B cell (primary cell): Measurements from ENCODE around the gene KCNJ1. TPM values are rescaled to one million over a fixed set of nuclear protein-coding genes. Genes with fewer than 3 reads are reported as not detected.

ENCODE experiments used
- ATAC-seq: fragments of 200-7000 bp; cut with Tn5 transposase; one replicate; pipeline ENCODE4 v1.10.0; 2021; ENCODE audit warnings: low read depth, mild to moderate bottlenecking, moderate number of reproducible peaks, moderate library complexity
- CTCF ChIA-PET: fragments of 350-600 bp; sonication (Branson Sonifier 250); formaldehyde crosslinking; loops from one replicate; lab custom pipeline; 2021; ENCODE audit warnings: antibody characterized with exemption, inconsistent platforms; lab: Charles Lee
- POLR2A ChIA-PET: fragments of 350-600 bp; sonication (Branson Sonifier 250); formaldehyde crosslinking; loops from one replicate; lab custom pipeline; 2021; ENCODE audit warnings: antibody characterized with exemption; lab: Charles Lee
- DNase-seq: peaks from one replicate; pipeline ENCODE4 v3.0.0; 2013
- H2AFZ ChIP-seq: 2 replicates; pipeline ENCODE4 v1.6.1; 2012; ENCODE audit warnings: mild to moderate bottlenecking, low read depth, low read length; ENCODE audit not compliant: insufficient read depth, poor library complexity, severe bottlenecking
- H3K27ac ChIP-seq, 2 donors: 1 replicate in 1 of 2; 2 replicates in 1 of 2; pipeline ENCODE4 v1.5.1; 2012 to 2013; ENCODE audit warnings: low read length in 2 of 2, mild to moderate bottlenecking in 2 of 2, moderate library complexity in 1 of 2
- H3K27me3 ChIP-seq, 4 experiments: fragments of 200-600 bp in 1 of 4; sonication (generic) in 1 of 4; replicated peaks in 1 of 4; 1 replicate in 2 of 4; 2 replicates in 2 of 4; pipeline versions ENCODE4 v1.6.1 to v1.7.0; 2013 to 2016; ENCODE audit warnings: low read length in 3 of 4, mild to moderate bottlenecking in 2 of 4, mixed read lengths in 1 of 4, moderate library complexity in 1 of 4; ENCODE audit not compliant: insufficient read depth in 4 of 4, control insufficient read depth in 3 of 4; ENCODE audit errors: control extremely low read depth in 1 of 4
- H3K36me3 ChIP-seq, 2 experiments: replicated peaks in 1 of 2; 1 replicate in 1 of 2; 2 replicates in 1 of 2; pipeline versions ENCODE4 v1.6.1 to v1.7.1; 2013; ENCODE audit warnings: low read length in 1 of 2; ENCODE audit not compliant: insufficient read depth in 2 of 2, control insufficient read depth in 1 of 2; ENCODE audit errors: control extremely low read depth in 1 of 2, extremely low read depth in 1 of 2
- H3K4me1 ChIP-seq, 2 donors: fragments of 200-600 bp in 1 of 2; sonication (generic) in 1 of 2; 1 replicate in 1 of 2; 2 replicates in 1 of 2; pipeline versions ENCODE4 v1.5.1 to v1.6.1; 2013 to 2017; ENCODE audit warnings: low read length in 2 of 2; ENCODE audit not compliant: control insufficient read depth in 2 of 2, insufficient read depth in 2 of 2
- H3K4me2 ChIP-seq: replicated peaks from 2 replicates; pipeline ENCODE3; 2012; ENCODE audit warnings: mild to moderate bottlenecking, low read depth, low read length; ENCODE audit not compliant: poor library complexity, severe bottlenecking
- H3K4me3 ChIP-seq, 5 experiments: fragments of 200-600 bp in 1 of 5; sonication (generic) in 1 of 5; 1 replicate in 3 of 5; 2 replicates in 2 of 5; pipeline versions ENCODE4 v1.5.1 to v1.7.0; 2011 to 2016; ENCODE audit warnings: low read length in 4 of 5, mild to moderate bottlenecking in 4 of 5, low read depth in 2 of 5, control low read depth in 1 of 5, moderate library complexity in 1 of 5; ENCODE audit not compliant: insufficient read depth in 1 of 5; ENCODE audit errors: control extremely low read depth in 1 of 5, extremely low read depth in 1 of 5
- H3K79me2 ChIP-seq: fragments of 200-600 bp; sonication (generic); one replicate; pipeline ENCODE4 v1.6.0; 2016; ENCODE audit warnings: low read length; ENCODE audit not compliant: control insufficient read depth, insufficient read depth
- H3K9ac ChIP-seq: fragments of 200-600 bp; sonication (generic); 2 replicates; pipeline ENCODE4 v1.6.1; 2017; ENCODE audit warnings: mild to moderate bottlenecking, low read length, moderate library complexity
- H3K9me3 ChIP-seq, 3 donors: one replicate each; pipeline versions ENCODE4 v1.6.1 to v1.7.1; 2013; ENCODE audit warnings: low read length in 2 of 3; ENCODE audit not compliant: control insufficient read depth in 2 of 3, insufficient read depth in 1 of 3; ENCODE audit errors: control extremely low read depth in 1 of 3
- H4K20me1 ChIP-seq: 2 replicates; pipeline ENCODE4 v1.6.0; 2012; ENCODE audit warnings: mild to moderate bottlenecking, low read length; ENCODE audit not compliant: insufficient read depth, control insufficient read depth, poor library complexity, severe bottlenecking
- H3K27ac Mint-ChIP-seq: one replicate; pipeline ENCODE4 v1.8.0; 2021; ENCODE audit warnings: mixed read lengths
- H3K27me3 Mint-ChIP-seq: one replicate; pipeline ENCODE4 v1.8.0; 2021; ENCODE audit warnings: mixed read lengths
- H3K4me1 Mint-ChIP-seq: one replicate; pipeline ENCODE4 v1.8.0; 2021; ENCODE audit warnings: mixed read lengths
- H3K4me3 Mint-ChIP-seq: one replicate; pipeline ENCODE4 v1.8.0; 2021; ENCODE audit warnings: mixed read lengths
- H3K9me3 Mint-ChIP-seq: one replicate; pipeline ENCODE4 v1.8.0; 2022; ENCODE audit warnings: mixed read lengths; ENCODE audit not compliant: insufficient read depth
- CTCF ChIP-seq: fragments of 200-600 bp; IDR thresholded peaks from one replicate; pipeline ENCODE4 v1.8.0; 2022; ENCODE audit warnings: antibody characterized with exemption, mild to moderate bottlenecking
- EZH2 ChIP-seq: IDR thresholded peaks from 2 replicates; pipeline ENCODE4 v1.6.1; 2012; ENCODE audit warnings: borderline replicate concordance, low read depth, mild to moderate bottlenecking, moderate library complexity, low read length; ENCODE audit not compliant: insufficient read depth, poor library complexity, severe bottlenecking
- WGBS: methylation state at CpG from one replicate; pipeline ENCODE4 v1.1.5; 2013; ENCODE audit warnings: missing lambda C conversion rate; ENCODE audit not compliant: insufficient coverage; 5-methylcytosine and 5-hydroxymethylcytosine counted together
- intact Hi-C: fragments of 100-400 bp; cut with micrococcal nuclease; formaldehyde crosslinking; loops from one replicate; pipeline ENCODE4 v1.10.0; 2022
- polyA plus RNA-seq: library from polyadenylated mRNA; depleted of rRNA; stranded (reverse); fragments of >200 nt; gene quantifications from 2 replicates; pipeline ENCODE4 v1.2.3, GENCODE V29; 2012
- total RNA-seq, 2 donors: library from RNA; stranded (reverse); fragments of 120-200 nt in 1 of 2; gene quantifications; 1 replicate in 1 of 2; 2 replicates in 1 of 2; pipeline versions ENCODE4 v1.2.3 to v1.2.4, GENCODE V29; 2013 to 2022

KCNJ1 gene
- total and polyA plus RNA-seq, 2 donors (not counting 1 experiment from before 2014, with no cell fraction given), result not detected

- H3K27me3 ChIP-seq, result no peaks in the 10 kb centered on the region
- intact Hi-C loops, result loop anchor here (5.0 kb wide), 1 partner anchor 36 kb away; no protein-coding TSS in a partner anchor
- no peak overlapping the region for H2AFZ ChIP-seq
- peaks cover 73% of the 10 kb centered on the region for H4K20me1 ChIP-seq
- TF ChIP-seq CTCF, result no peak
- TF ChIP-seq EZH2, result no peak
- no peaks in the 10 kb centered on the region for H3K9me3 ChIP-seq
- CTCF ChIA-PET, result interaction anchor here (1.0 to 1.8 kb wide), 6 partner anchors 11 to 639 kb away, joined by 3 to 5 read pairs (median 3); no protein-coding TSS in a partner anchor
- H3K4me1 ChIP-seq, result peaks cover 5 to 11% of the 10 kb centered on the region in 2 donors
- Mint-ChIP-seq H3K27me3 (no peaks in the 10 kb centered on the region), H3K4me3 (peak overlapping the region; percentile 24), H3K4me1 (peaks cover 32% of the 10 kb centered on the region), H3K9me3 (no peaks in the 10 kb centered on the region), H3K27ac (peak overlapping the region; percentile 84)
- H3K4me3 ChIP-seq, result no peak overlapping the region
- peak; percentile 78 for ATAC-seq
- H3K36me3 ChIP-seq, result peaks cover 18 to 79% of the 10 kb centered on the region in 2 experiments
- H3K4me2 ChIP-seq, result peak overlapping the region; percentile 2
- peak; percentile 25 for DNase-seq
- H3K9ac ChIP-seq, result no peak overlapping the region
- peaks cover 46% of the 10 kb centered on the region for H3K79me2 ChIP-seq
- 57% methylated on average over 1 of the region's 2 CpGs for WGBS
- peak overlapping the region in 1 of 2 donors; percentile 65 for H3K27ac ChIP-seq
- POLR2A ChIA-PET, result no interaction called here
These were observed 70.8 kb downstream of the KCNJ1 start for GRCh38 chr11:128796270-128796669.

DNA sequence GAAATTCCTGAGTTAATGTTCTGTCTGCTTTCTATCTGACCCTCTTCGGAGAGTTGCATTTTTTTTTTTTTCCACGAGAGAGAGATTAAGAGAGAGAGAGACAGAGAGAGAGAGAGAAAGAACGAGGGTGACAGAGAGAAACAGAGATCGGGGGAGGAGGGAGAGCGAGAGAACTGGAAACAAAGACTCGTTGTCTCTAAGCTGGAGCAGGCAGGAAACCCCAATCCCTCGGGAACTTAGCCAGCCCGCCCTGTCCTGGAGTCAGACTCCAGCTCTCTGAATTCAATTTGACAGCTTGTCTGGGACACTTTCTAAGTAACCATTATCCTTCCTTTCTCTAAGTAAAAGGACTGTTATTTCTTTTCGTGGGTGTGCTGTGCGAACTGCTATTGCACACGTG lies 76.9 kb downstream of the KCNJ1 start:
- 78% methylated on average over 9 of the region's 11 CpGs for WGBS
- no peak for TF ChIP-seq CTCF
- TF ChIP-seq EZH2, result no peak
- ChIA-PET CTCF (interaction anchor here (1.7 to 1.8 kb wide), 2 partner anchors 13 to 17 kb away, joined by 4 to 6 read pairs; no protein-coding TSS in a partner anchor), POLR2A (no interaction called here)
- H3K4me3 Mint-ChIP-seq, result no peak overlapping the region
- peaks cover 10% of the 10 kb centered on the region for H3K4me1 Mint-ChIP-seq
- ATAC-seq (no peak), DNase-seq (no peak)
- Histone ChIP-seq H3K4me1 (no peaks in the 10 kb centered on the region), H3K4me2 (no peak overlapping the region), H3K79me2 (peaks cover 47% of the 10 kb centered on the region), H3K9ac (no peak overlapping the region), H2AFZ (no peak overlapping the region), H3K27ac (no peak overlapping the region), H3K9me3 (no peaks in the 10 kb centered on the region), H3K27me3 (no peaks in the 10 kb centered on the region), H4K20me1 (peaks cover 64% of the 10 kb centered on the region), H3K4me3 (no peak overlapping the region), H3K36me3 (peaks cover 35 to 80% of the 10 kb centered on the region in 2 experiments)
- H3K9me3 Mint-ChIP-seq, result no peaks in the 10 kb centered on the region
- intact Hi-C loops, result no loop called here
- no peaks in the 10 kb centered on the region for H3K27me3 Mint-ChIP-seq
- peak overlapping the region; percentile 32 for H3K27ac Mint-ChIP-seq
